NCI-H748 treated with DMSO at 0.1 percent for 48 hours (cell line): ENCODE measurements around the gene NF1.
"Not testable (repeated sequence)": the region's sequence is repeated elsewhere in the genome, so short reads cannot be mapped to it uniquely, and the experiment has no call there.

Experiments
- DNase-seq: peaks from one replicate; lab custom pipeline; 2025; lab: John Stamatoyannopoulos, UW

NF1 gene

GRCh38 chr17:31132977-31133376 lies 38.2 kb downstream of the NF1 start:
- DNase-seq: no peak

GRCh38 chr17:31134576-31134975 lies 39.8 kb downstream of the NF1 start:
- no peak for DNase-seq

GRCh38 chr17:31136319-31136718 lies 41.5 kb downstream of the NF1 start:
- no peak for DNase-seq

DNA sequence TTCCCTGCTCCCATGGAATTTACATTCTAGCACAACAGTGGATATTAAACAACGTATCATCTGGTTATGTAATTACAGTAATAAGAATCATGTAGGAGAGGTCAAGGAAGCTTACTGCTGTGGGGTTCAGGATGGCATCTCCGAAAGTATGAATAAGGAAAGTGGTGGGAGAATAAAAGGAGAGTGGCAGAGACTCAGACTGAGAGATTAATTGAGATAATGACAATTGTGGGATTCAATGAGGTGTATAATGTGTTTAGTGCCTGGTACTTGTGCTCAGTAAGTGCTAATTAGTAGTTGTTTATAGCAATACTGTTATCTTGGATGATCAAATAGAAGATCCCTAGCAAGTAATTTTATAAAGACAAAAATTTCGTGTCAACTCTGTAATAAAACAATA lies 45.3 kb downstream of the NF1 start:
- no peak for DNase-seq

DNA sequence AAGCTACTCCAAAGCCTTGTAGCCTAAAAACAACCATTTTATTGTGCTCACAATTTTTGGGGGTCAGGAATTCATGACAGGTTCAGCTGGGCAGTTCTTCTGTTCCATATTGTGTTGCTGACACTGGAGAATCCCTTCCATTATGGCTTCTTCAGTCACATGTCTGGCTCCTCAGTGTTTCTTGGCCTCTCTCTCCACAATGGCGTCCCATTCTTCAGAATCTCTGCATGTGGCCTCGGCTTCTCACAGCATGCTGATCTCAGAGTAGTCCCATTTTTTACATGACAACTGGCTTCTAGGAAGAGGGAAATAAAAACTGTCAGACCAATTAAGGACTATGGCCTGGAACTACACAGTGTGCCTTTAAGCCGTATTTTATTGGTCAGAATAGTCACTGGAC lies 49.7 kb downstream of the NF1 start:
- no peak for DNase-seq

GRCh38 chr17:31144836-31145235 lies 50.1 kb downstream of the NF1 start:
- no peak for DNase-seq

DNA sequence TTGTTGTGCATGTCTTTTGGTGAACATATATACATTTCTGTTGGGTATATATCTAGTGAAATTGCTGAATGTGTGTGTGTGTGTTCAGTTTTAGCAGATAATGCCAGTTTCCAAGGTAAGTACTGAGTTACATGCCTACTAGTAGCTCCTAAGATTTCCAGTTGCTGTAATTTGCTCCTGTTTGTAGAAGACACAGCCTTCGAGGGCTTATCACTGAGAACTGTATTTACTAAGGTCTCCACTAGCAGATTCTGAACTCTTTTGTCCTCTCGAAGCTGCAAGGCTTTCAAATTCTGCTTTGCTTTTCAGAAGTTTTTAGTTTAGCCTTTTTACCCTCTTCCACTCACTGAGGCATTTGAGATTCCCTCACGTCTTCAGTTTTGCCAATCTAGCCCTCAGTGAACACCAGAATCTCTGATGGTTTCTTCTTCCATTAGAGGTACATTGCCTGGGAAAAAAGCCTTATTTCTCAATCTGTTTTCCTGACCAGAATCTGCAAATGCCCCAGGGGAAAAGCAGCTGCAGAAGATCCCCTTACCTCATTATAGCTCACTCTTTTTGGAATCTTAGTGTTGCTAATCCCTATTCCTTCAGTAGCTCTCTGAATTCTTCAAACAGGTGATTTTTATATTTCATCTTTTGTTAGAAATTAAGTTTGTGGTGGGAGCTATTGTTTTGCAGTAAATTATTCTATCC lies 52.9 kb downstream of the NF1 start:
- DNase-seq: no peak

DNA sequence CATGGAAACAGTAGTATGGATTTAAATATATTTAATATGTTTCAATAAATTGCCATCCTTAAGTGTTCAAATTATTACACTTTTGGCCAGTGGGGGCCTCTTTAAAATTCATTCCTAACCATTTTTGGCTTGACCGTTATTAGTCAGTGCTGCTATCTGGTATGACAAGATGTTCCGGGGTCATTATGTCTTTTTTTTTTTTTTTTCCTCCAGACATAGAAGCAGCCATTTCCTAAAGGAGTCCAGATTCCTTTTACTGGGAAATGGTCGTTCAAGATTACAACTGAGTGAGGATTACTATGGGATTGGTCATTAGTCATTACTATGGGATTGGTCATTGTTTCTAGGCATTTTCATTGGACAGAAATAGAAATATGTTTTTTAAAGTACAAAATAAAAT lies 53.4 kb downstream of the NF1 start:
- no peak for DNase-seq

DNA sequence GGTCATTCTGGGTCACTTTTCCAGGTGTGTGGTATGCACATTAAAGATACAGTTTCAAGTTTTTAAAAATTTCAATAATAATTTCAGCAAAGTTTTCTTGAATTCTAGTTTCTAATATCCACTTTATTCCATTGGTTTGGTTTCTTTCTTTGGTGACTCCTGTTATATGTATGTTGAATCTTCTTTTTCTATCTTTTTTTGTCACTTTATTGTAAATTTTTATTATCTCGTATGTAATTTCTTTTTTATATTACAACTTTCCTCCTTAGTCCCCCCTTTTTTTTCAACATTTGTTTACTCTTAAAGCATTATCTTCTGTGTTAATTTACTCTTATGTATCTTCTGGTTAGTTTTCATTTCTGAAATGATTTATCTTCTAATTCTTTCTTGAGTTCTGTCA lies 57.5 kb downstream of the NF1 start:
- no peak for DNase-seq

DNA sequence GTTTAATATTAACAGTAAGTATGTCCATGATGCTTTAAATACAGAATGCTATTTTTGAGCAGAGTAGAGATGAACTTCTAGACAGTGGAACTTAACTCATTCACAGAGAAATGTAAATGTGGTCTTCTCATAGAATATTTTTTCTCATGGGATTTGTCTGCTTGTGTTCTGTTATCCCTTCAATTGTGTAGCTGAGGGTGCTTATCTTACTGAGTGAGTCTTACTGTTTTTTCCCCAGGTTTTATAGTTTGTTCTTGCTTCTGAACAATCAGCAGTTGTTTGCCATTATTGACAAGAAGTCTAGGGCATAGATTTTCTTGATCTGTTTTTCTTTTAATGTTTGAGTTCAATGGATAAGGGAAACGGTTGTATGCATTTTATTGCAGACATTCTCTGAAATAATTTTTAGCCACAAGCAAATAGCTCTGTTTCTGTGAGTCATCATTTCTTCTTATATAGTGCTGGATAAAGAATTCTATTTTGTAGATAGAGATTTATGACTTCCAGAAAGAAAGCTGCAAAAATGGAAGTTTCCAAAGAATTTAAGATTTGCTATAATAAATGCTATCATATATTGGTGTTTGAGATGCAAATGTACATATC lies 60.5 kb downstream of the NF1 start:
- no peak for DNase-seq

DNA sequence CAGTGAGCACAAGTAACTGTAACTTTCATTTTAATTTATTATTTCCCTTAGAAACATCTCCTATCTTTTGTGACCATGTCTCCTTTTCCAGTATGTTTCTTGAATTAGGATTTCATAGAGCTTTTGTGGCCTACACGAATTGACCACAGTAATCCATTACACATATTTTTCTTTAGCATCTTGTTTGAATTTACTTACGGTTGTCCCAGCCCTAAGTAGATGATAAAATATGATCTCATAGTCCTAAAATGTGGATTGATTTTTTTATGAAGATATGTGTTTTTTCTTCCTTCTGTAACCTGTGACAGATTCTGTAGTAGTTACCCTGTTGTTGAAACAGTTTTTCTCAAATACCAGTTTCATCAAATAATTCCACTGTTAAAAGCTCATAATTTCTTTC lies 61.5 kb downstream of the NF1 start:
- DNase-seq: no peak

- not testable (repeated sequence) for DNase-seq
Measured at GRCh38 chr17:31156864-31157263, 62.1 kb downstream of the NF1 start.

DNA sequence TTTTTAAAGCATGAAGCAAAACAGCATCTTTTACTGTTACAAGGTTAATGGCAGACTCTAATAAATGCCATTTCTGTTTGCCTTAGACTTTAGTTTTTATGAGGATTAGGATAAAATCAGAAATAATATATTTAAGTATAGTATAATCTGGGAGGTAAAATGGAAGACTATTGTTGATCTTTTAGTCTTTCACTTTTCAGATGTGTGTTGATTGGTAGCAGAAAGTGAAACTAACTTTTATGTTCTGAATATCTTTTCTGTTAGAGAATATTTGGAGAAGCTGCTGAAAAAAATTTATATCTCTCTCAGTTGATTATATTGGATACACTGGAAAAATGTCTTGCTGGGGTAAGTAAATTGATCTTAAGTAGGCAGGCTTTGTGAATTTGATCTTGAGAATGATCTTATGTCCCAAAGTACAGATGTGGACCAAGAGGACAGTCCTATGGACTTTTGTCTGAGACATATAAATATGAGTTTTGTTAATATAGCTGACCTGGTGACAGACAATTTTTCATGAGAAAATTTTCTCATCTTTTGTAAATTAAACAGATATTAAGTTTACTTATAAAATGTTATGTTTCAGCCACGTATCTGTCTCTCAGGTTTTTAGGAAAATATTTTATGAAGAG lies 64.1 kb downstream of the NF1 start:
- no peak for DNase-seq

GRCh38 chr17:31163091-31163781 lies 68.5 kb downstream of the NF1 start:
- DNase-seq: no peak

DNA sequence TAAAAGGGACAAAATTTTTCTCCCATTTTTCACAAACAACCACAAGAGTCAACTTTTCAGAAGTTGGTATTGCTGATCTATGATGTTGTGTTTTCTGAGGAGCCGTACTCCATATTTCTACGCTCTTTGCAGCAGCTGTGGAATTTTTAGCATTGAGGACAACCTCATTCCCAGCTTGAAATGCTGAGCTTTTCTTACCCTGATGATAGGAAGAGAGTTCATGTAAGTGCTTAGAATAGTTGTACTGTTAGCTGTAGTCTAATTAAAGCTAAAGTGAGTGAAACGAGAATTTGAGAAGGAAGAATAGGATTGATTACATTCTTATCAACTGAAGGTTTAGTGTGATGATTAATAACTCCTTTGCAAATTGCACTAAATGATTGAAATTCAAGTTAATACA lies 72.3 kb downstream of the NF1 start:
- no peak for DNase-seq

DNA sequence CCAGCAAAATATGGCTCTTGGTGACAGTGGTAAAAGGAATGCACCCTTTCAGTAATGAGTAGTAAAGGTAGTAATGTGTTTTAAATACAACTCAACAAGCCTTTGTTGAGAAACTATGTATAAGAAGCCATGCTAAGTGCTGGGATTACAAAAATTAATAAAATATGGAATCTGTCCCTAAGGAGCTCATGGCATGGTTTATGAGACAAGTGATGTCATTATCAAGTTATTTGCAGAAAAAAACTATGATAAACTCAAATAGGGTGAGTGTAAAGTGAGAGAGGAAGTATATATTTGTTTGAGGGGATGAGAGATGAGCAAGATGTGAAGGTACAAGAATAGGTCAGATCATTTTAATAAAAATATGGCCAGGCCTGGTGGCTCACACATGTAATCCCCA lies 76.9 kb downstream of the NF1 start:
- DNase-seq: no peak

DNA sequence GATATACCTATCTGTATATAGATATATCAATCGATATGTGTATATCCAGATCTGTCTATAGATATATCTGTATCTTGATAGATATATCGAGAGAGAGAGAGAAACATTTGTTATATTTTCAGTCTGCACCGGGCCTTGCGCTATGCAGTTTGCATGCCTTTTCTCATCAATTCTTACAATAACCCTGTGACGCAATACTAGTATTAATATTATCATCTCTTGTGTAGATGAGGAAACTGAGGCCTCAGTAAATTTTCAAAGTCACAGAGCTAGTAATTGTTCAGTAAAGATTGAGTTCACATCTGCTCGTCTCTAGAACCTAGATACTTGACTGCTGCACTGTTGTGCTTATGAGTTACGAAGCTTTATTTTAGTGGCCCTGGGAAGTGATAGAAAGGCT lies 77.6 kb downstream of the NF1 start:
- no peak for DNase-seq

DNA sequence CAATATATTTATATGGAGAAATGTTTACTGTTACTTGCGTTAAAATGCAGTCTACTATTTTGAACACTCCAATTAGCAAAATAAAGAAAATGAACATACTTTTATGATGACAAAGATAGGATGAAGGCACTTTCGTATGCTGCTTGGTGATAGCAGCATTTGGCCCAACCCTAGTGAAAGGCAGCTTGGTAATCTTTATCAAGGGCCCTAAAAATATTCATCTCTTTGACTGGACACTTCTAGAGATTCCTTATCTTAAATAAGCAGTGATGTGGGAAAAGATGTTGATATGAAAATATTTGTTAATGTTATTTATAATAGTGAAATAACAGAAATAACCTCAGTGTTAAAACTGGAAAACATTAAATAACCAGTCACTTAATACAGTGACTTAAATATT lies 79.4 kb downstream of the NF1 start:
- DNase-seq: no peak

GRCh38 chr17:31175237-31175636 lies 80.5 kb downstream of the NF1 start:
- DNase-seq: no peak

DNA sequence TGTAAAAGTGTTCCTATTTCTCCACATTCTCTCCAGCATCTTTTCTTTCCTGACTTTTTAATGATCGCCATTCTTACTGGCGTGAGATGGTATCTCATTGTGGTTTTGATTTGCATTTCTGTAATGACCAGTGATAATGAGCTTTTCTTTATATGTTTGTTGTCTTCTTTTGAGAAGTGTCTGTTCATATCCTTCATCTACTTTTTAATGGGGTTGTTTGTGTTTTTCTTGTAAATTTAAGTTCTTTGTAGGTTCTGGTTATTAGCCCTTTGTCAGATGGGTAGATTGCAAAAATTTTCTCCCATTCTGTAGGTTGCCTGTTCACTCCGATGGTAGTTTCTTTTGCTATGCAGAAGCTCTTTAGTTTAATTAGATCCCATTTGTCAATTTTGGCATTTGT lies 81.4 kb downstream of the NF1 start:
- not testable (repeated sequence) for DNase-seq

DNA sequence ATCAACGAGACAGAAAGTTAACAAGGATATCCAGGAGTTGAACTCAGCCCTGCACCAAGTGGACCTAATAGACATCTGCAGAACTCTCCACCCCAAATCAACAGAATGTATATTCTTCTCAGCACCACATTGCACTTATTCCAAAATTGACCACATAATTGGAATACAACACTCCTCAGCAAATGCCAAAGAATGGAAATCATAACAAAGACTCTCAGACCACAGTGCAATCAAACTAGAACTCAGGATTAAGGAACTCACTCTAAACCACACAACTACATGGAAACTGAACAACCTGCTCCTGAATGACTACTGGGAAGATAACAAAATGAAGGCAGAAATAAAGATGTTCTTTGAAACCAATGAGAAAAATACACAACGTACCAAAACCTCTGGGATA lies 84.2 kb downstream of the NF1 start:
- not testable (repeated sequence) for DNase-seq

- DNase-seq: no peak
Measured at GRCh38 chr17:31195305-31195704, 100.5 kb downstream of the NF1 start.

DNA sequence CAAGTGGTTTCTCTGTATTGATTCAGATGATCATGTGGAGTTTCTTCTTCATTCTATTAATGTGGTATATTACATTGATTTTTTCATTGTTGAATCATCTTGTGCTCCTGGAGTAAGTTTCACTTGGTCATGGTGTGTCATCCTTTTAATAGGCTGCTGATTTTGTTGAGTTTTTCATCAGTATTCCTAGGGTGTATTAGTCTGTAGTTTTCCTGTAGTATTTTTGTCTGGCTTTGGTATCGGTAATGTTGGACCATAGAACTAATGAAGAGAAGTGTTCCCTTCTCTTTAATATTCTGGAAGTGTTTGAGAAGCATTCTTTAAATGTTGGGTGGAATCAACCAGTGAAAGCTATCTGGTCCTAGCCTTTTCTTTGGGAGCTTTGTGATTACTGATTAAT lies 103.2 kb downstream of the NF1 start:
- no peak for DNase-seq
